HL-60/S4 treated with retinoic acid at 250 ng/mL for 4 days and 3 days (cell line): ENCODE measurements around the gene NCK2.

Experiments used
- in situ Hi-C: fragments of 300-500 bp; cut with MboI; formaldehyde crosslinking; loops from 2 replicates; pipeline ENCODE4 v1.7.0; 2022; ENCODE audit warnings: low sequenced_read_pairs

The NCK2 gene

DNA sequence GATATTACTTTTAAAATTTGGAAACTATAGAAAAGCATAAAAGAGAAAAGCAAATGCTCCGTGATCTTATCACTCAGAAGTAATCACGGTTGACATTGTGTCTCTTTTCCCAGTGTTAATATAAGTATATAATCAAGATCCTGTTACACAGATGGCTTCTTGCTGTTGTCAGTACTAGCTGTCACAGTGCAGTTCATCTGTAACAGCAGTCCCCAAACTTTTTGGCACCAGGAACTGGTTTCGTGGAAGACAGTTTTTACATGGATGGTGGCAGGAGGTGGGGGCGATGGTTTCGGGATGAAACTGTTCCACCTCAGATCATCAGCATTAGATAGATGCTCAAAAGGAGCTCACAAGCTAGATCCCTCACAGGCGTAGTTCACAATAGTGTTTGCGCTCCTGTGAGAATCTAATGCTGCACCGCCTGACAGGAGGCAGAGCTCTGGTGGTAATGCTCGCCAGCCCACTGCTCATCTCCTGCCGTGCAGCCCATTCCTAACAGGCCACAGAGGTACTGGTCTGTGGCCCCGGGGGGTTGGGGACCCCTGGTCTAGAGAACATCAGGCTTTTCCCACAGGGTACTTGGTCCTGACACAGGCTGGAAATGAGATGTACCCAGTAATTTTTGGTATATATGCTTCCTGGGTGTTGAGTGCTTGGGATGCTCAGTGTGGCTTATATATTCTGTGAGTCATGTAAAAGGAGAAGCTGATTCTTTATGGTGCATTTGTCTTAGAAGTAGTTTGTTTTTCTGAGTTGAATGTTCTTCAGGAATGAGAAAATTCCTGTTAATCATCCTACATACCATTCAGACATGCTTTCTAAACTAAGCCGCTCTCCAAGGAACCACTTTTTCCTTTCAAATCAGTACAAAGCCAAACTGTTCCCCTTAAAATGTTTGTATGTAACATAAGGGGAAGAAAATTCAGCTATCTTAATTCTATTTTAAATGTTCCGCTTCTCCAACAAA is 121.8 kb downstream of the NCK2 start:
- in situ Hi-C loops = no loop called here

DNA sequence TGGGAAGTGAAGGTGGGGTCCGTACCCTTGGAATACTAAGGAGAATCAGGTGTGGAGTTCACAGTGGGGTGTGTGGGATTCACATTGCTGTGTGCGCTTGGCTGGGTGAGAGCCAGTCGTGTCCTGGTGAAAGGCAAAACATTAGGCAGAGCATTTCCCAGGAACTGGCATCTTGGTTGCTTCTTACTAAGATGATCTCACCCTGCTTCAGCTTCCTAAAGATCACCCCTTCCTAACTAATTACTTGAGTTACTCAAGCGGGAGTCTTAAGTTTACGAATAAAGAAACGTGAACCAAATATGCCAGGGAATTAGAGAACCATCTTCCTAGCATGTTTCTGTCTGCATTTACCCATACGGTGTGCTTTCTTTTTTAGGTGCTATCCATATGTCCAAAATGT is 122.9 kb downstream of the NCK2 start:
- in situ Hi-C loops = no loop called here

DNA sequence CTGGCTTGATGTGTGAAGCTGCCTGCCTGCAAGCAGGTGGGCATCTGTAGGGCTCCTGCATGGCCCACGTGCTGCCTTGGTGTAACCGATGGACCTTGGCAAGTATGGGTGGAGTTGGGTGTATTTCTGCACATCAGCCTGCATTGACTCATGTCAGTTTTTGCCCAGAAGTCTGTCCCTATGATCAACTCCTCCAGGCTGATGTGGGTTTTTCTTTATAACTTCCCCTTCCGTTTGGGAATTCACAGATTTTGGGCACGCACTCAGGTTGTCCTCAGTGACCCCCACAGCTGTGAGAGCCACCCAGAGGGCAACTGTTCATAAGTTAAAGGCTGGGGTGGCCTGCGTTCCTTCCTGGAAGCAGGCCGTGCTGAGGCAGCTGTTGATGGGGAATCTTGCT is 123.3 kb downstream of the NCK2 start:
- in situ Hi-C loops = no loop called here

GRCh38 chr2:105869341-105869740 is 124.6 kb downstream of the NCK2 start:
- in situ Hi-C loops = no loop called here

GRCh38 chr2:105870062-105870461 is 125.3 kb downstream of the NCK2 start:
- in situ Hi-C loops = no loop called here

DNA sequence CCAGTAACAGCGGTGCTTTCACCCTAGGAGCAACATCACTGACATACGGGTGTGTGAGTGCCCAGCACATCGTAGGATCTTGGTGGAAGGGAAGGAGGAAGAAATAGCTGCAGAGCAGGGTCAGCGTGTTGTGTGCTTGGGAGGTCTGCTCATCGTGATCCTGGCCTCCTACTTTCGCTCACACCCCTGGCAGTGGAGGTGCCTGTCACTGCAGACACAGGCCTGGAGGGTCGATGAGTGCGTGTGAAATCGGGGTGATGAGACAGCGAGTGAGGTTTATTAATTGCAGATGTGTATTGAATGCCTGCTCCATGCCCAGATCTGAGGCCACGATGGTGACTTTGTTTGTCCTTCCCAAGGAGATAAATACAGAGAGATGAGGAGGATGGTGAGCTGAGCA is 126.1 kb downstream of the NCK2 start:
- in situ Hi-C loops = no loop called here

- in situ Hi-C loops = no loop called here
These were observed 127.5 kb downstream of the NCK2 start for GRCh38 chr2:105872142-105872728.

GRCh38 chr2:105872830-105873229 is 128.1 kb downstream of the NCK2 start:
- in situ Hi-C loops = no loop called here

DNA sequence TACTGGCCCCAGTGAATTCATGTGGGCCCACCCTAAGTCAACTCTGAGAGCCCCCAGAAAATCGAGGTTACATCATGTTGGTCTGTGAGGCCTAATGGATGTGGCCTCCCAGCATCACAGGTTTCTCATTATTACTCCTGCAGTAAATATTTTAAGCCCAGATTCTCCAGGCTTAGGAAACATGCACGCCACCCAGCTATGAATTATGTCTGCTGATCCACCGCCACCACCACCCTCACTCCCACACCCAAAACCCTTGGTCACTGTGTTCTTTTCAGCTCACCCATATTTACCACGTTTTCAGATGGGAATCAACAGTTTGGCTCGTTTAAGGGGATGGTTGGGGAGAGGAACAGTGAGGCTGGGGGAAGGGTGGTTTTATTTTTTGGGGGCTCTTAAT is 128.6 kb downstream of the NCK2 start:
- in situ Hi-C loops = no loop called here

- in situ Hi-C loops = no loop called here
These were observed 129.0 kb downstream of the NCK2 start for GRCh38 chr2:105873721-105874120.

DNA sequence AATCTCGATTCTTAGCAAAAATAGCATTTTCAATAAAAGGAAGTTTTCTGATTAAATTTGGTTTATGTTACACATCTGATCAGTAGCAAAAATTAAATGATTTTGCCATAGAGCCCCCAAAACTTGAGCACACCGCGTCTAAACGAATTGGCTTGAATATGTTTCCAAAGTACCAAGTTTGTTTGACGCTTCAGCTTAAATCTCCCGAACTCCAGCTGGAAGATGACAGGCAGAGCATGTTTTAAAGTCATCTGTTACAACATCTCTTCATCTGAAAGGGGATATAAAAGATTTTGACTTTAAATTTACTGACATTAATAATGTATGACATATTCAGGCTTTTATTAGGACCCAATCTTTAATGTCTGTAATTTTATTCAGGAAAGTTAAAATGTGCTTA is 129.8 kb downstream of the NCK2 start:
- in situ Hi-C loops = no loop called here

DNA sequence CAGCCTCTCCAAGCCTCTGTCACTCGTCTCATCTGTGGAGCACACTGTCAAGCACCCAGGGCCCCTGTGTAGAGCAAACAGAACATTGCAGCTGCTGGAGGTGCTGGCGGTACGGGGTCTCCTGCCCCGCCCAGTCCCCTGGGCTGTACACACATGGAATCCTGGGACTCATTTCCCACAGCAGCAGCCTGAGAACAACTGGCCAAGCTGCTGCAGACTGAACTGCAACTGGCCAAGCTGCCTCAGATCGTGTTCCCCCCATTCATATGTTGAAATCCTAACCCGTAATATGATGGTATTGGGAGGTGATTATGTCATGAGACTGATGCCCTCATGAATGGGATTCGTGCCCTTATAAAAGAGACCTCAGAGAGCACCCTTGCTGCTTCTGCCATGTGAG is 130.5 kb downstream of the NCK2 start:
- in situ Hi-C loops = loop anchor here (25.0 kb wide), 1 partner anchor 513 kb away; no protein-coding TSS in a partner anchor

DNA sequence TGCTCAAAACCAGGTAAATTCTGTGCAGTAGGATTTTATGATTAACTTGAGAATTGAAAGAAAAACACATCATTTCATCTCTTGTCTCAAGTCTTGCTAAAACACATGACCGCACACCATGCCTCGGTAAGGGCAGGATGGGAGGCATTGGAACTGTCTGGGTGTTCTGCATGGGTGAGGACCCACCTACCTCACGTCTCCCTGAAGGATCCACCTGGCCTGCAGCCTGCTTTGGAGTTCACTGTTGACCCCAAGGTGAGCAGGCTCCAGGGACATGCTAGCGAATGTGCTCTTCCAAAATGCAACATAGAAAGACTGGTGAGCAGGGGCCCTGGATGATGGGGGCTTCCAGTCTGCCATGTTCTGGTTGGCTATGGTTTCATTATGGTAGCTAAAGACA is 131.5 kb downstream of the NCK2 start:
- in situ Hi-C loops = loop anchor here (25.0 kb wide), 1 partner anchor 514 kb away; no protein-coding TSS in a partner anchor

GRCh38 chr2:105877945-105878344 is 133.2 kb downstream of the NCK2 start:
- in situ Hi-C loops = loop anchor here (25.0 kb wide), 1 partner anchor 516 kb away; no protein-coding TSS in a partner anchor

GRCh38 chr2:105879106-105879802 is 134.5 kb downstream of the NCK2 start:
- in situ Hi-C loops = loop anchor here (25.0 kb wide), 1 partner anchor 517 kb away; no protein-coding TSS in a partner anchor

DNA sequence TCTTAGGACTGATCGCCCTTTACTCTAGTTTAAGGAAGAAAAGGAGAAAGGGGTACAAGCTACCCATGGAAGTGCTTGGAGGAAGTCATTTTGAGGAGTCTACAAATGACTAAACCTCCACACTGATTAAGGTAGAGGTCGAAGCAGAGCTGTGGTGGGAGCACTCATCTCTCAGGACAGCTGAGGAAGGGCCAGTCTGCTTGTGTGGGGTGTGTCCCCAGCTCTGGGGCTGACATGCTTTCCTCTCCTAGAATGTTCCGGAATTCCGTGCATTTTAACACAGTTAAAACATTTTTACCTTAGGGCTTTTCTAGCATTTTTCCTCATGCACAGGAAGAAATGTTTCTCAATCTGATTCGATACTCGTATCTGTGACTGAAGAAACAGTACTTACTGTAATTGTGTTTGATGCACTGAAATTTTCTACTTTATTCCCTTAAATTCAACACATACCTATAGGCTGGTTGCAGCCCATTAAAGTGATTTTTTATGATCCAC is 135.1 kb downstream of the NCK2 start:
- in situ Hi-C loops = loop anchor here (25.0 kb wide), 1 partner anchor 518 kb away; no protein-coding TSS in a partner anchor

DNA sequence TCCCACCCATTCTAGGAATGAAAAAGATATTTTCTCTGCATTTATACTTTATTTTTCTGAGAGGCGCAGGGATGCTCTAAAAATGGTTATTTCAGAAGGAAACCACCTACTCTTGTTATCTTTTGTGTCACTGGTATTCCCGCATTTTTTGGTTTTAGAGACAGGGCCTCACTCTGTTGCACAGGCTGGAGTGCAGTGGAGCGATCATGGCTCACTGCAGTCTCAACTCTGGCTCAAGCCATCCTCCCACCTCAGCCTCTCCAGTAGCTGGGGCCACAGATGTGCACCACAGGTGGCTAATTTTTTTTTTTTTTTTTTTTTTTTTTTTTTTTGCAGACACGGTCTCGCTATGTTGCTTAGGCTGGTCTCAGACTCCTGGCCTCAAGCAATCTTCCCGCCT is 135.9 kb downstream of the NCK2 start:
- in situ Hi-C loops = loop anchor here (25.0 kb wide), 1 partner anchor 518 kb away; no protein-coding TSS in a partner anchor

DNA sequence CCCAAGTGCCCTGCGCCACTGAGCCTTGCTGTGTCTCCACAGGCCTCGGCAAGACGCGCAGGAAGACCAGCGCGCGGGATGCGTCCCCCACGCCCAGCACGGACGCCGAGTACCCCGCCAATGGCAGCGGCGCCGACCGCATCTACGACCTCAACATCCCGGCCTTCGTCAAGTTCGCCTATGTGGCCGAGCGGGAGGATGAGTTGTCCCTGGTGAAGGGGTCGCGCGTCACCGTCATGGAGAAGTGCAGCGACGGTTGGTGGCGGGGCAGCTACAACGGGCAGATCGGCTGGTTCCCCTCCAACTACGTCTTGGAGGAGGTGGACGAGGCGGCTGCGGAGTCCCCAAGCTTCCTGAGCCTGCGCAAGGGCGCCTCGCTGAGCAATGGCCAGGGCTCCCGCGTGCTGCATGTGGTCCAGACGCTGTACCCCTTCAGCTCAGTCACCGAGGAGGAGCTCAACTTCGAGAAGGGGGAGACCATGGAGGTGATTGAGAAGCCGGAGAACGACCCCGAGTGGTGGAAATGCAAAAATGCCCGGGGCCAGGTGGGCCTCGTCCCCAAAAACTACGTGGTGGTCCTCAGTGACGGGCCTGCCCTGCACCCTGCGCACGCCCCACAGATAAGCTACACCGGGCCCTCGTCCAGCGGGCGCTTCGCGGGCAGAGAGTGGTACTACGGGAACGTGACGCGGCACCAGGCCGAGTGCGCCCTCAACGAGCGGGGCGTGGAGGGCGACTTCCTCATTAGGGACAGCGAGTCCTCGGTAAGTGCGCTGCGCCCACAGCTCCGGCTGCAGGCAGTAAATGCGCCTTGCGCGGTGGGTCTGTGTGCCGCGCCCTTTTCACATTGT is 136.8 kb downstream of the NCK2 start:
- in situ Hi-C loops = loop anchor here (25.0 kb wide), 1 partner anchor 519 kb away; no protein-coding TSS in a partner anchor

- in situ Hi-C loops = loop anchor here (25.0 kb wide), 1 partner anchor 520 kb away; no protein-coding TSS in a partner anchor
These were observed 137.6 kb downstream of the NCK2 start for GRCh38 chr2:105882341-105882740.

GRCh38 chr2:105882920-105883435 is 138.3 kb downstream of the NCK2 start:
- in situ Hi-C loops = loop anchor here (25.0 kb wide), 1 partner anchor 521 kb away; no protein-coding TSS in a partner anchor
